Putamen (tissue), 1 donor: Measurements from ENCODE around the gene BTN3A1.
A peak's percentile ranks its signal among the peaks of the same experiment; 100 is the strongest.
"Not testable (repeated sequence)": the region's sequence is repeated elsewhere in the genome, so short reads cannot be mapped to it uniquely, and the experiment has no call there.

ENCODE experiments used
- DNase-seq: peaks from one replicate; pipeline ENCODE4 v3.0.0-alpha.2; 2016; ENCODE audit warnings: low spot score

BTN3A1 gene

GRCh38 chr6:26401987-26402658, at the start of gene BTN3A1:
BTN3A1 (plus strand) TSS chr6:26402275; CDS start chr6:26405564, 3,289 bp downstream.
- DNase-seq, result peak; percentile 77

DNA sequence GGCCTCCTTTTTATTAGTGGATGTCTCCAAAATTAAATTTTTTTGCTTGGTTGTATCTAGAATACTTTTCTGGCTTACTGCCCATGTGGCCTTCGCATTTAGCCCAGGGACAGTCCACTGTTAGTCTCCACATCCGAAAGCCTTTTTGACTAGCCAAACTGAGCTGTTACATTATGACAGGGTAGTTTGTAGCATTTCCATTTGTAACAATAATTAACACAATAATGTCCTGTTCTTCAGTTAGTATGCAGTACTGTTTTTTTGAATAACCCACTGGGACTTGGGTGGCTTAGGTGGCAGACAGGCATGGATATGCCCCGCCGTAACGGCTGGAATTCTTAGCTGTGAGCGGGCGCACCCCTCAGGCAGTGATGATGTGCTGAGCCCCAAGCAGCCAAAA, 49.8 kb upstream of the BTN3A1 start:
- DNase-seq, result no peak

- no peak for DNase-seq
Observed at GRCh38 chr6:26354162-26354561, 47.9 kb upstream of the BTN3A1 start.

GRCh38 chr6:26355366-26355765, 46.7 kb upstream of the BTN3A1 start:
- no peak for DNase-seq

DNA sequence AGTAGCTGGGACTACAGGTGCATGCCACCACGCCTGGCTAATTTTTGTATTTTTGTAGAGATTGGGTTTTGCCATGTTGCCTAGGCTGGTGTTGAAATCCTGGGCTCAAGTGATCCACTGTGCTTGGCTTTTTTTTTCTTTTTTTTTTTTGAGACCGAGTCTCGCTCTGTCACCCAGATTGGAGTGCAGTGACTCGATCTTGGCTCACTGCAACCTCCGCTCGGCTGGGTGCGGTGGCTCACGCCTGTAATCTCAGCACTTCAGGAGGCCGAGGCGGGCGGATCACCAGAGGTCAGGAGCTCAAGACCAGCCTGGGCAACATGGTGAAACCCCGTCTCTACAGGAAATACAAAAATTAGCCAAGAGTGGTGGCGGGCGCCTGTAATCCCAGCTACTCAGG, 44.5 kb upstream of the BTN3A1 start:
- not testable (repeated sequence) for DNase-seq

DNA sequence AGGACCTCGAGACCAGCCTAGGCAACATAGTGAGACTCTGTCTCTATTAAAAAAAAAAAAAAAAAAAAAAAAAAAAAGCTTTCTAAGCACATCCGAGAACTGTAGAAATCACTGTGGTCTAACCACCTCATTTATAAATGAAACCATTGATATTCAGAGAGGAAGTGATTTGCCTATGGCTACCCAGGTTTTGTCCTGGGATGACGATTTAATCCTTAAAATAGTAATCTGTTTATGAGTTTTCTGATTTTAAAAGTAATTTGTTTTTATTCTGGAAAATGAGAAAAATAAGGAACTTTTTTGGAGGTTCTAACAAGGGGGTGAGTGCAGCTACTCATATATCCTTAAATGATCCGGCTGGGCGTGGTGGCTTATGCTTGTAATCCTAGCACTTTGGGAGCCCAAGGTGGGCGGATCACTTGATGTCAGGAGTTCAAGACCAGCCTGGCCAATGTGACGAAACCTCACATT, 43.5 kb upstream of the BTN3A1 start:
- DNase-seq, result no peak

GRCh38 chr6:26359765-26360164, 42.3 kb upstream of the BTN3A1 start:
- DNase-seq, result no peak

DNA sequence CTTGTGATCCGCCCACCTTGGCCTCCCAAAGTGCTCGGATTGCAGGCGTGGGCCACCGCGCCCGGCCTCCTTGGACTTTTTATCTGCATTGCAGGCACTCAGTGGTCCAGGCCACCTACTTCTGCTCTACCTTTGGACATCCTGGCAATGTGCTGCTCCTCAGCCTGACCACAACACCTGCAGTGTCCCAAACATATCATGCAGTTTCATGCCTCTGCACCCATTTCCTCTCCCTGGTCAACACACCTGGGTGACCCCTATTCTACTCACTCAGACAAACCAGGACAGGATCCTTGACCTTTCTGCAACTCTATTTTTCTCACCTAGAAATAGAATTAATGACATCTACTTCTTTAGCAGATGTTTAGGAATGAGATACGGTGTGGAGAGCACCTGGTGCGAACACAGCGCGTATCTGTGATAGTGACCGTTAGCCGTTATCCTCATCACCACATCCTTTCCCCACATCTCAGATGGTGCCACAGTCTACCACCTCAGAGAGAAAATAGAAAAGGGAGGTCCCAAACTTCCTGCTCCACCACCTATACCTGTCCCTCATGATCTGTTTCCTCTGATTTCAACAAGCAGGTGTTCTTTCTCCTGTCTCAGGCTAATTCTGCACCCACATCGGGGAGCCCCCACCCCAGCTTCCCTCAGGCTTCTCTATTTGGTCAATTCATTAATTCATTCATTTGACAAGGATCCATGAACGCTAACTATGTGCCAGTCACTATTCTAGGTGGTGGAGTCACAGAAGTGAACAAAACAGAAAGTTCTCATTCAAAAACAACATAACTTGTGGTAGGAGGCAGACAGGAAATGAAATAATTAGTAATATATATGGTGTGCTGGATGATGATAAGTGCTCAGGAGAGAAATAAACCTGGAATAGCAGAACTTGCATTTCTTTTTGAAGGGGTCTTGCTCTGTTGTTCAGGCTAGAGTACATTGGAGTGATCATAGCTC, 41.3 kb upstream of the BTN3A1 start:
- DNase-seq, result no peak

DNA sequence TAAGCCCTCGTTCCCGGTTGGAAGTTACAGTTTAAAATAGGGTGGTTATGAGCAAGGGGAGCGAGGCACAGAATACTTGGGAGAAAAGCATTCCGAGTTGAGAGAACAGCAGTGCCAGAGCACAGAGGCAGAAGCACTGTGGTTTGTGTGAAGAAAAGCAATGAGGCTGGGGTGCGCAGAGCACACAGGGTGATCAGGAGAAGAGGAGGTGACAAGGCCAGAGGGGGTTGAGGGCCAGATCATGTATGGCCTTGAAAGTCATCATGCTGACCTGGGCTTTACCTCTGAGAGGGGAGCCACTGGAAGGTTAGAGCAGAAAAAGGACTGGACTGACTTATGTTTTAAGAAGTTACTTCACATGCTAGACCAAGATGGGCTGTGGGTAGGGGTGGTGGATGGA, 40.5 kb upstream of the BTN3A1 start:
- no peak for DNase-seq

- DNase-seq, result no peak
Observed at GRCh38 chr6:26362093-26362835, 39.8 kb upstream of the BTN3A1 start.

DNA sequence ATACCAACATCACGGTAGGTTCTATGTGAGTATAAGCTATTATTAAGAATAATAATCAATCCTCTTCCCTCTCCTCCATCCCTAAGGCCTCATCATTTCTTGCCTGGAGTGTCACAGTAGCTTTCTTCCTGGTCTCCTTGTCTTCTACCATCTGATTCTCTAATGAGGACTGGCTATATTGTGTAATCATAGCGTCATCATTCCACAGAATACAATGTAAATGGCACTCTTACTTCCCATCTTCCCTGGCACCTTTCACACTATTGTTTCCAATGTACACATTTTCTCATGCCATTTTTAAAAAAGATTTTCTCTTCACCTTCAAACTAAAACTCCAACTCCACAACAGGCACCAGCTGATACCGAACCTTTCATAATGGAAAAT, 39.2 kb upstream of the BTN3A1 start:
- no peak for DNase-seq

DNA sequence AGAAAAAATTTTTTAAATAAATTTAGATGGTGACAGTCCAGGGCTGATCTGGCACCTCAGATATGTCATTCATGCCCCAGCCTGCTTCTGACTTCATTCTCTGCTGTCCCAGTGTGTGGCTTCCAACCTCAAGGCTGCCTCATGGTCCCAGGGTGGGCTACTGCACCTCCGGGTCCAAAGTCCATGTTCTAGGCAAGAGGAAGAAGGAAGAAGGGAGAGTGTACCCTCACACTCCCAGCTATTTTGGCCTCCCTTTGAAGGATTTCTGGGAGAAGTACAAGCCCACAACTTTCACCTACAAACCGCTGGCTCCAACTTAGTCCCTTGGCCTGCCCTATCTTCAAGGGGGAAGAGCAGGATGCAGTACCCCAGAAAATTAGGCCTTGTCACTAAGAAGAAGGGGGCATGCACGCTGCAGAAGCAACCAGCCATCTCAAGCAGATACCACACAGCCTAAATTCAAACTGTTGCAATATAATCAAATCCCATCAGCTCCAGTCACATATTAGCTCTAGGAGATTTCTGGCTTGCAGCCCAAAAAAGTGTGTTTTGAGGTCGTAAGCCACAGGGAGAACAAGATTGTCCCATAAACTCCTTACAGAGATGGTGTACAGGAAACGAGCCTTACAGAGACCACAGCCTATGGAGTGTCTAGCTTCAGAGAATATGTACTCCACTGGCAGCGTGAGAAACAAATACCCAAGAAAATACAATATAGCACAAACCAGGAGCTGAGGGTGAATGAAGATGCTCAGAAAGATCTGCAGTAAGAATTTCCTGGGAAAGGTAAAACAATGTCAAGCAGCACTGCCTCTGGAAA, 38.0 kb upstream of the BTN3A1 start:
- no peak for DNase-seq

DNA sequence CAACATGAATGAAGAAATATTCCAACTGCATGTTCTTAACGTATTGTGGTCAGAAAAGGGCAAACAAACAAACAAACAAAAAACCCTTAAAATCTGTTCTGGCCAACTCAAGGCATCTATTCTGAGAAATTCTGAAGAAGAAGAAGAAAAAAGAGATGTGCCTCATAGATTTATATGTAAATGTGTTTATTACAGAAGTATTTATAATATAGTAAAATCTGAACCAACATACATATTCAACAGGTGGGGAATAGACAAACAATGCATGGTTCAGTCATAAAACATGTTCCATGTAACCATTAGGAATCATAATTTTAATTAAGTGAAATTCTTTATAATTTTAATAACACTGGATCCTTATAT, 36.5 kb upstream of the BTN3A1 start:
- DNase-seq, result no peak

DNA sequence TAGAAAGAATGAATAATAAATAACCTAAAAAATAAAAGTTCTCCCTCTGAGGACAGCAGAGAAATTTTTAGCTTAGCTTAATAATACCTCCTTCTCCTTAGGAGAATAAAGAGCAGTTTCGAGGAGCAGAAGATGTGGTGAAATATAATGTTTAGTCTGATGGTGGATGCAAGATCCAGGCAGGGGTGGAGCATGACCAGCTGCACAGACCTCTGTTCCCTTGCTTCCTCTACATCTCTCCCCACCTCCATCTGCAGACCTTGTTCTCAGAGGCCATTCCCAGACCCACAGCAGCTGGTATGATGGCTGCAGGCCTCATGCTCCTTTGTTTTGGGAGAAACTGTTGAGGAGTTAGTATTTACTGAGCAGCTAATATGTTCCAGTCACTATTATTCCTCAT, 35.6 kb upstream of the BTN3A1 start:
- no peak for DNase-seq

DNA sequence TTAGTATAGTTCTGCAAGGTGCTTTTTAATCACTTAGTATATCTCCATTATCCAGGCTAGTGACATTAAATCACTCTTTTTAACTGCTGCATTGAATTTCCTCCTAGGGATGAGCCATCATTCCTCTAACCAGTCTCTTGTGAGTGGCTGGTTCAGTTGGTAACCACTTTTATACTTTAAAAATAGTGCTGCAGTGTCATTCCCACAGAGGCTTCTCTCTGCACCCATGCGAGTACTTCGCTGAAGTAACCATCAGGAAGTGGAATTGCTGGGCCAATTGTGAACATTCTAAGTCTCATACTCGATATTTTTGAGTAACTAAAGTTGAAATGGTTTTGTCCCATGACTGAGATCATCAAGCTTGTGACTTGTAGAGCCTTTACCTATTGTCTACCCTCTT, 35.0 kb upstream of the BTN3A1 start:
- no peak for DNase-seq

GRCh38 chr6:26371813-26372212, 30.3 kb upstream of the BTN3A1 start:
- not testable (repeated sequence) for DNase-seq

GRCh38 chr6:26372308-26373144, 29.5 kb upstream of the BTN3A1 start:
- no peak for DNase-seq

DNA sequence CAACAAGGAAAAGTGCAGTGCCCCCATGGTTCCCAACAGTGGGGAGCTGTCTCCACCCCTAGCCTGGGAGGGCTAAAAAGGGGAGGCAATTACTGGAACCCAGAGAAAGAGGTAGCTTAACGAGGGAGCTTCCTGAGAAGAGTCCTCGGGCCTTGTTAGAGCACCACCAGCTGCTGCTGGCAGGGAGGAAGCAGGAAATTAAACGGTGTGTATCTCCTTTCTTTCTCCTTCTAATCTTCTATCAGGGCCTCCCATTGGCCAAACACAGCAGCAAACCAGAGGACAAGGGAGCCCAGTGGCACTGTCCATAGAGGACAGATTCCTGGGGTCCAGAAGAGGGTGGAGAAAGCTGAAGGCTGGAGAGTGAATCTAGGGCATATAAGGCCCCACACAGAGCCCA, 26.8 kb upstream of the BTN3A1 start:
- no peak for DNase-seq

DNA sequence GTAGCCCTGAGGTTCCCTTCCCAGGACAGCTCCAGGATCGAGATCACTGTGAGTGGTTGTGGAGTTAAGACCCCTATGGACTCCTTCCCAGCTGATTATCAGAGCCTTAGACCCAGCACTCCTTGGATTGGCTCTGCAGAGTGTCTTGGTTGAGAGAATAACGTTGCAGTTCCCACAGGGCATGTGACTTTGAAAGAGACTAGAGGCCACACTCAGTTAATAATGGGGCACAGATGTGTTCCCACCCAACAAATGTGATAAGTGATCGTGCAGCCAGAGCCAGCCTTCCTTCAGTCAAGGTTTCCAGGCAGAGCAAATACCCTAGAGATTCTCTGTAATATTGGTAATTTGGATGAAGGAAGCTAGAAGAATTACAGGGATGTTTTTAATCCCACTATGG, 24.4 kb upstream of the BTN3A1 start:
- DNase-seq, result no peak

GRCh38 chr6:26378143-26378542, 23.9 kb upstream of the BTN3A1 start:
- DNase-seq, result not testable (repeated sequence)

- no peak for DNase-seq
Observed at GRCh38 chr6:26379292-26379691, 22.8 kb upstream of the BTN3A1 start.
